H1 (cell line): ENCODE measurements around the gene DAG1. TPM values are rescaled to one million over a fixed set of nuclear protein-coding genes. Genes with fewer than 3 reads are reported as not detected.
A peak's percentile ranks its signal among the peaks of the same experiment; 100 is the strongest.

ENCODE experiments used
- CTCF ChIA-PET: fragments of 300-600 bp; sonication (Branson Sonifier 250); formaldehyde crosslinking; loops from one replicate; lab custom pipeline; 2021; ENCODE audit not compliant: partially characterized antibody; lab: Charles Lee
- POLR2A ChIA-PET: fragments of 300-600 bp; sonication (Branson Sonifier 250); formaldehyde crosslinking; loops from one replicate; lab custom pipeline; 2021; ENCODE audit warnings: inconsistent platforms; ENCODE audit not compliant: partially characterized antibody; lab: Charles Lee
- DNase-seq, 2 experiments: peaks; one replicate each; pipeline versions ENCODE4 v3.0.0 to v3.0.0-alpha.2; 2010 to 2022; ENCODE audit warnings: low spot score in 2 of 2, low read depth in 1 of 2, mixed read lengths in 1 of 2
- FAIRE-seq: peaks from 2 replicates; lab custom pipeline; 2011; peaks lifted over from hg19 to GRCh38; lab: Jason Lieb, UNC
- H2AFZ ChIP-seq: 2 replicates; pipeline ENCODE4 v1.8.1; 2012; ENCODE audit warnings: low read length, inconsistent platforms
- H2AK5ac ChIP-seq: 2 replicates; pipeline ENCODE4 v1.6.1; 2013; ENCODE audit warnings: low read depth, low read length
- H2BK120ac ChIP-seq: replicated peaks from 2 replicates; pipeline ENCODE3; 2013; ENCODE audit warnings: low read depth, low read length, inconsistent platforms
- H2BK12ac ChIP-seq: 2 replicates; pipeline ENCODE4 v1.6.1; 2013; ENCODE audit warnings: low read depth, low read length
- H2BK15ac ChIP-seq: 2 replicates; pipeline ENCODE4 v1.6.1; 2013; ENCODE audit warnings: low read length
- H2BK20ac ChIP-seq: 2 replicates; pipeline ENCODE4 v1.6.1; 2013; ENCODE audit warnings: low read length
- H2BK5ac ChIP-seq: 2 replicates; pipeline ENCODE4 v1.6.1; 2013; ENCODE audit warnings: low read depth, low read length
- H3K14ac ChIP-seq: 2 replicates; pipeline ENCODE4 v1.6.1; 2013; ENCODE audit warnings: inconsistent platforms; ENCODE audit not compliant: insufficient read length
- H3K18ac ChIP-seq: 2 replicates; pipeline ENCODE4 v1.6.1; 2013; ENCODE audit warnings: low read length; ENCODE audit errors: extremely low read depth
- H3K23ac ChIP-seq: 2 replicates; pipeline ENCODE4 v1.6.1; 2013; ENCODE audit warnings: inconsistent platforms; ENCODE audit not compliant: insufficient read length
- H3K23me2 ChIP-seq: 2 replicates; pipeline ENCODE4 v1.6.1; 2013; ENCODE audit warnings: low read depth, low read length
- H3K27ac ChIP-seq: 2 replicates; pipeline ENCODE4 v1.6.1; 2011; ENCODE audit warnings: low read depth, low read length, inconsistent platforms
- H3K27me3 ChIP-seq, 4 experiments: replicated peaks in 1 of 4; 1 replicate in 1 of 4; 2 replicates in 3 of 4; pipeline versions ENCODE4 v1.6.1 to v1.8.1; 2011 to 2013; ENCODE audit warnings: low read length in 3 of 4, mild to moderate bottlenecking in 3 of 4, inconsistent platforms in 2 of 4, mixed read lengths in 2 of 4, moderate library complexity in 1 of 4; ENCODE audit not compliant: control insufficient read depth in 3 of 4, insufficient read depth in 3 of 4; ENCODE audit errors: extremely low read depth in 1 of 4
- H3K36me3 ChIP-seq, 4 experiments: 2 replicates each; pipeline versions ENCODE4 v1.6.1 to v1.8.1; 2011 to 2013; ENCODE audit warnings: mild to moderate bottlenecking in 4 of 4, low read length in 3 of 4, moderate library complexity in 2 of 4, control low read depth in 1 of 4, inconsistent platforms in 1 of 4; ENCODE audit not compliant: insufficient read depth in 4 of 4, control insufficient read depth in 2 of 4
- H3K4ac ChIP-seq: replicated peaks from 2 replicates; pipeline ENCODE3; 2013; ENCODE audit warnings: low read length, low read depth, mixed read lengths, inconsistent platforms; ENCODE audit not compliant: insufficient read length
- H3K4me1 ChIP-seq, 4 experiments: replicated peaks in 1 of 4; 1 replicate in 1 of 4; 2 replicates in 3 of 4; pipeline versions ENCODE4 v1.6.1 to v1.8.1; 2011 to 2013; ENCODE audit warnings: low read length in 3 of 4, inconsistent platforms in 2 of 4, mixed read lengths in 1 of 4; ENCODE audit not compliant: insufficient read depth in 4 of 4, control insufficient read depth in 3 of 4
- H3K4me2 ChIP-seq, 2 experiments: 2 replicates each; pipeline versions ENCODE4 v1.6.1 to v1.8.1; 2011 to 2013; ENCODE audit warnings: low read depth in 2 of 2, low read length in 2 of 2, control low read depth in 1 of 2, inconsistent platforms in 1 of 2, mild to moderate bottlenecking in 1 of 2; ENCODE audit not compliant: insufficient read depth in 1 of 2
- H3K4me3 ChIP-seq, 4 experiments: fragments of 200-600, 300-600 bp in 1 of 4; sonication (generic), shearing (Covaris generic), sonication (Bioruptor Twin) in 1 of 4; 2 replicates each; pipeline versions ENCODE4 v1.5.1 to v1.8.1; 2011 to 2016; ENCODE audit warnings: low read length in 4 of 4, low read depth in 3 of 4, control low read depth in 2 of 4, inconsistent platforms in 2 of 4, mild to moderate bottlenecking in 2 of 4, mixed read lengths in 1 of 4, moderate library complexity in 1 of 4; ENCODE audit not compliant: insufficient read depth in 2 of 4; ENCODE audit errors: extremely low read depth in 1 of 4
- H3K56ac ChIP-seq: replicated peaks from 2 replicates; pipeline ENCODE3; 2013; ENCODE audit warnings: low read depth, mild to moderate bottlenecking, mixed read lengths, low read length, inconsistent platforms; ENCODE audit not compliant: insufficient read length
- H3K79me1 ChIP-seq: 2 replicates; pipeline ENCODE4 v1.6.1; 2013; ENCODE audit warnings: low read depth, low read length, control low read depth
- H3K79me2 ChIP-seq, 2 experiments: 2 replicates each; pipeline versions ENCODE4 v1.6.1 to v1.8.1; 2012 to 2013; ENCODE audit warnings: low read length in 2 of 2, mild to moderate bottlenecking in 2 of 2, inconsistent platforms in 1 of 2; ENCODE audit not compliant: insufficient read depth in 2 of 2, control insufficient read depth in 1 of 2
- H3K9ac ChIP-seq, 4 experiments: replicated peaks in 1 of 4; 1 replicate in 1 of 4; 2 replicates in 3 of 4; pipeline versions ENCODE4 v1.6.1 to v1.8.1; 2011 to 2013; ENCODE audit warnings: low read depth in 3 of 4, low read length in 3 of 4, control low read depth in 2 of 4, mild to moderate bottlenecking in 2 of 4, moderate library complexity in 2 of 4, inconsistent platforms in 1 of 4; ENCODE audit errors: extremely low read depth in 1 of 4
- H3K9me3 ChIP-seq, 2 experiments: 2 replicates each; pipeline versions ENCODE4 v1.6.1 to v1.8.1; 2012 to 2013; ENCODE audit warnings: mild to moderate bottlenecking in 2 of 2, moderate library complexity in 2 of 2, control low read depth in 1 of 2, inconsistent platforms in 1 of 2, low read depth in 1 of 2, low read length in 1 of 2, mixed read lengths in 1 of 2; ENCODE audit not compliant: insufficient read depth in 2 of 2
- H4K20me1 ChIP-seq, 2 experiments: replicated peaks in 1 of 2; 2 replicates each; pipeline versions ENCODE3 to v1.8.1; 2011 to 2013; ENCODE audit warnings: inconsistent platforms in 2 of 2, low read length in 2 of 2, mild to moderate bottlenecking in 1 of 2; ENCODE audit not compliant: insufficient read depth in 2 of 2, control insufficient read depth in 1 of 2
- H4K5ac ChIP-seq: 2 replicates; pipeline ENCODE4 v1.6.1; 2013; ENCODE audit warnings: low read length, low read depth, mixed read lengths, inconsistent platforms; ENCODE audit not compliant: insufficient read length
- H4K8ac ChIP-seq: 2 replicates; pipeline ENCODE4 v1.8.0; 2013; ENCODE audit warnings: mild to moderate bottlenecking, moderate library complexity, low read length, inconsistent platforms; ENCODE audit not compliant: insufficient read depth; ENCODE audit errors: extremely low read depth
- H4K91ac ChIP-seq: replicated peaks from 2 replicates; pipeline ENCODE3; 2013; ENCODE audit warnings: low read length, mixed read lengths, inconsistent platforms; ENCODE audit not compliant: insufficient read length
- ASH2L ChIP-seq: fragments of 200-600, 300-600 bp; sonication (generic); IDR thresholded peaks from one replicate; pipeline ENCODE4 v1.7.1; 2017; ENCODE audit warnings: low read length
- E2F6 ChIP-seq: IDR thresholded peaks from 2 replicates; pipeline ENCODE4 v1.6.1; 2012; ENCODE audit warnings: inconsistent platforms
- KDM4A ChIP-seq: IDR thresholded peaks from one replicate; pipeline ENCODE4 v1.7.1; 2012; ENCODE audit warnings: low read depth, mild to moderate bottlenecking, moderate library complexity, low read length, inconsistent platforms; ENCODE audit not compliant: severe bottlenecking
- PHF8 ChIP-seq: fragments of 200-600 bp; sonication (generic); conservative IDR thresholded peaks from 2 replicates; pipeline ENCODE4 v1.7.1; 2012; ENCODE audit warnings: low read depth, mild to moderate bottlenecking, inconsistent platforms, low read length, moderate library complexity
- POLR2A ChIP-seq, 2 experiments: IDR thresholded peaks; 1 replicate in 1 of 2; 2 replicates in 1 of 2; pipeline ENCODE4 v1.6.1; 2011; ENCODE audit warnings: low read depth in 2 of 2, low read length in 2 of 2, mild to moderate bottlenecking in 2 of 2; ENCODE audit errors: control extremely low read depth in 1 of 2
- USF2 ChIP-seq: IDR thresholded peaks from 2 replicates; pipeline ENCODE4 v1.6.1; 2011; ENCODE audit warnings: low read length, improper control_type of control experiment
- WGBS, 2 experiments: shearing (Covaris generic) in 1 of 2; methylation state at CpG; one replicate each; pipeline versions ENCODE4 v1.1.6 to v1.1.7; 2013 to 2015; ENCODE audit warnings: low lambda C conversion rate in 2 of 2, mixed read lengths in 2 of 2, inconsistent platforms in 1 of 2, low coverage in 1 of 2, missing lambda C conversion rate in 1 of 2; ENCODE audit not compliant: insufficient replicate concordance in 2 of 2, insufficient coverage in 1 of 2, insufficient read length in 1 of 2; ENCODE audit errors: extremely low coverage in 1 of 2, missing lambda C conversion rate in 1 of 2; 5-methylcytosine and 5-hydroxymethylcytosine counted together
- long read RNA-seq, 2 experiments: library from RNA in 1 of 2; library from capped mRNA in 1 of 2; stranded (forward); transcript quantifications; one replicate each; pipeline ENCODE4 v2.0.0, GENCODE V29; 2021; ENCODE audit warnings: inconsistent platforms in 1 of 2
- polyA minus RNA-seq, 3 experiments: library from RNA; depleted of rRNA, polyadenylated mRNA; stranded (reverse); fragments of >200 nt; gene quantifications; 1 replicate in 2 of 3; 2 replicates in 1 of 3; pipeline ENCODE4 v1.2.3, GENCODE V29; 2011
- polyA plus RNA-seq, 7 experiments: library from polyadenylated mRNA; depleted of rRNA in 3 of 7; stranded (reverse) in 5 of 7; unstranded in 2 of 7; fragments of >200 nt in 5 of 7; fragments of 200-250 nt in 2 of 7; gene quantifications; 1 replicate in 5 of 7; 2 replicates in 1 of 7; 4 replicates in 1 of 7; pipeline versions ENCODE4 v1.2.1 to v1.2.3, GENCODE V29; 2011 to 2013; ENCODE audit warnings: missing spikeins in 2 of 7, mixed read lengths in 2 of 7
- total RNA-seq: library from RNA; stranded (reverse); fragmentation: NEBNext Ultra II Directional; extraction: Animal tissue kit (Norgen Biotek cat#: 25700); gene quantifications from 2 replicates; pipeline ENCODE4 v1.2.1, GENCODE V29; 2021

The DAG1 gene
- total RNA-seq (137 and 138 TPM in 2 replicates), polyA plus RNA-seq (2011; rRNA removed) (97.5 and 125 TPM in 2 replicates), polyA minus RNA-seq (2011; rRNA and poly(A)+ RNA removed) (188 and 262 TPM in 2 replicates)
- polyA plus RNA-seq (2011; cell fraction: cytosol; rRNA removed), result 73.3 TPM
- 117 TPM for polyA plus RNA-seq (2011; cell fraction: nucleus; rRNA removed)
- polyA plus RNA-seq (2012, experiment 1 of 2), result 64.9 to 94.3 TPM (median 86.3 TPM) in 4 replicates
- 106 TPM for polyA plus RNA-seq (2012, experiment 2 of 2)
- polyA plus RNA-seq (2013, experiment 1 of 2), result 204 TPM
- 192 TPM for polyA plus RNA-seq (2013, experiment 2 of 2)
- 72.7 TPM for polyA minus RNA-seq (2011; cell fraction: cytosol; rRNA and poly(A)+ RNA removed)
- polyA minus RNA-seq (2011; cell fraction: nucleus; rRNA and poly(A)+ RNA removed), result 49.7 TPM
- long read RNA-seq, experiment 1, full-length matches to known transcripts, result 2 of 63 reads
- long read RNA-seq, experiment 1, partial matches to known transcripts, result 0 of 63 reads
- long read RNA-seq, experiment 1, other reads (novel, unspliced or antisense), result 61 of 63 reads
- long read RNA-seq, experiment 2, partial matches to known transcripts, result 0 of 35 reads
- long read RNA-seq, experiment 2, other reads (novel, unspliced or antisense), result 35 of 35 reads

GRCh38 chr3:49469936-49470713, at the start of gene DAG1:
TSS of gene DAG1 (plus strand) at chr3:49470267. CDS start at chr3:49510535, 40,268 bp downstream.
- Histone ChIP-seq H3K4me1 (peaks cover 6 to 19% (median 13%) of the 10 kb centered on the region in 4 experiments), H3K79me2 (peaks cover 17 to 41% of the 10 kb centered on the region in 2 experiments), H2BK120ac (peak within 1 kb of the TSS; percentile 96), H3K9me3 (no peaks in the 10 kb centered on the region), H3K27ac (peak within 1 kb of the TSS; percentile 92), H3K36me3 (no peaks in the 10 kb centered on the region), H2BK20ac (peak within 1 kb of the TSS; percentile 90; the same call in 1 of the 2 replicates), H2AK5ac (peak within 1 kb of the TSS; percentile 98; the same call in 1 of the 2 replicates), H3K9ac (peak within 1 kb of the TSS; percentile 79 to 85 (median 82)), H3K23me2 (peaks cover 12% of the 10 kb centered on the region; the same call in 1 of the 2 replicates), H4K8ac (peak within 1 kb of the TSS; percentile 81; the same call in 1 of the 2 replicates), H3K27me3 (no peaks in the 10 kb centered on the region), H2BK12ac (peak within 1 kb of the TSS; percentile 98), H3K4me3 (peak within 1 kb of the TSS; percentile 74 to 94 (median 84)), H2BK5ac (peak within 1 kb of the TSS; percentile 99), H4K91ac (peak within 1 kb of the TSS; percentile 100), H3K23ac (peak within 1 kb of the TSS; percentile 34), H3K14ac (peak within 1 kb of the TSS; percentile 68), H2BK15ac (peak within 1 kb of the TSS; percentile 98), H2AFZ (peak within 1 kb of the TSS; percentile 35; the same call in 1 of the 2 replicates), H3K4me2 (peak within 1 kb of the TSS; percentile 88 to 90), H4K5ac (peak within 1 kb of the TSS; percentile 94), H3K79me1 (no peaks in the 10 kb centered on the region), H4K20me1 (peaks cover 4 to 7% of the 10 kb centered on the region in 2 experiments), H3K4ac (peak within 1 kb of the TSS; percentile 79), H3K18ac (peak within 1 kb of the TSS; percentile 94), H3K56ac (peak within 1 kb of the TSS; percentile 85)
- 1% methylated on average over 57 of the region's 108 CpGs; no CpG with 5 or more reads in 1 of the 2 experiments for WGBS, 2 experiments
- CTCF ChIA-PET, result interaction anchor here (0.8 to 5.1 kb wide), 7 partner anchors 10 to 111 kb away, joined by 3 to 32 read pairs (median 6); no protein-coding TSS in a partner anchor
- FAIRE-seq (no peak), DNase-seq (peak; percentile 87 to 98)
- POLR2A ChIA-PET, result interaction anchor here (0.6 to 9.1 kb wide), 32 partner anchors 8 to 463 kb away, joined by 3 to 205 read pairs (median 6); partner anchors contain the start of genes AMT, C3orf62, GPX1 and LAMB2
- peak; percentile 58 to 83 for TF ChIP-seq POLR2A (IDR thresholded peaks at IDR 0.05; ENCODE audit: control extremely low read depth in 1 of 2, low read depth in 2 of 2, low read length in 2 of 2)
- no peak for TF ChIP-seq USF2
- peak; percentile 86 for TF ChIP-seq PHF8
- TF ChIP-seq ASH2L, result peak; percentile 16
- TF ChIP-seq KDM4A, result peak; percentile 42
- peak; percentile 8; the same call in 1 of the 2 replicates for TF ChIP-seq E2F6
